K562 (cell line): Measurements from ENCODE around the gene ESPL1. TPM values are rescaled to one million over a fixed set of nuclear protein-coding genes. Genes with fewer than 3 reads are reported as not detected.
A peak's percentile ranks its signal among the peaks of the same experiment; 100 is the strongest.

Experiments
- ATAC-seq: fragments of 200-7000 bp; cut with Tn5 transposase; 3 replicates; pipeline ENCODE4 v1.9.1; 2020; ENCODE audit warnings: moderate library complexity
- BruUV-seq: library from RNA; stranded (reverse); fragments of 400-500 nt; replicated peaks from 2 replicates; lab custom pipeline; 2021; lab: Mats Ljungman, UMichigan
- CTCF ChIA-PET: fragments of 300-600 bp; formaldehyde crosslinking; extraction: SDS; loops from one replicate; lab custom pipeline; 2021; ENCODE audit warnings: low intra/inter-chr PET ratio; lab: Yijun Ruan, JAX
- POLR2A ChIA-PET: fragments of 300-600, 350-650 bp; sonication (Branson Sonifier 250); formaldehyde crosslinking; extraction: SDS; loops from one replicate; lab custom pipeline; 2021; ENCODE audit warnings: antibody characterized with exemption, inconsistent platforms; lab: Yijun Ruan, JAX
- DNase-seq, 4 experiments: peaks; one replicate each; pipeline versions ENCODE4 v3.0.0 to v3.0.0-alpha.2; 2011 to 2018; ENCODE audit warnings: low spot score in 3 of 4, mixed read lengths in 3 of 4; ENCODE audit errors: extremely low read depth in 1 of 4
- FAIRE-seq: peaks from 2 replicates; lab custom pipeline; 2011; peaks lifted over from hg19 to GRCh38; lab: Jason Lieb, UNC
- H2AFZ ChIP-seq: 2 replicates; pipeline ENCODE4 v1.6.0; 2011; ENCODE audit warnings: low read depth, low read length, control low read depth, inconsistent platforms
- H3K27ac ChIP-seq: fragments of 200-600 bp; 3 replicates; pipeline ENCODE4 v1.8.0; 2011; ENCODE audit warnings: low read depth, mild to moderate bottlenecking, control low read depth, inconsistent platforms, low read length, moderate library complexity, mixed read lengths; ENCODE audit errors: extremely low read depth
- H3K27me3 ChIP-seq, 2 experiments: fragments of 300-600 bp in 1 of 2; 2 replicates in 1 of 2; 3 replicates in 1 of 2; pipeline versions ENCODE4 v1.6.0 to v1.8.0; 2011; ENCODE audit warnings: inconsistent platforms in 2 of 2, low read length in 2 of 2, mild to moderate bottlenecking in 1 of 2, mixed read lengths in 1 of 2, moderate library complexity in 1 of 2; ENCODE audit not compliant: control insufficient read depth in 2 of 2, insufficient read depth in 2 of 2
- H3K36me3 ChIP-seq: fragments of 300-600 bp; 3 replicates; pipeline ENCODE4 v1.8.0; 2011; ENCODE audit warnings: mild to moderate bottlenecking, low read length, inconsistent platforms; ENCODE audit not compliant: control insufficient read depth, insufficient read depth
- H3K4me1 ChIP-seq, 2 experiments: fragments of 200-600 bp in 1 of 2; replicated peaks in 1 of 2; 2 replicates in 1 of 2; 3 replicates in 1 of 2; pipeline versions ENCODE4 v1.5.1 to v1.8.0; 2011; ENCODE audit warnings: inconsistent platforms in 2 of 2, low read length in 2 of 2, mild to moderate bottlenecking in 1 of 2, mixed read lengths in 1 of 2, moderate library complexity in 1 of 2; ENCODE audit not compliant: control insufficient read depth in 2 of 2, insufficient read depth in 2 of 2
- H3K4me2 ChIP-seq: 2 replicates; pipeline ENCODE4 v1.6.1; 2011; ENCODE audit warnings: low read length, control low read depth, inconsistent platforms, mixed read lengths; ENCODE audit not compliant: insufficient read depth
- H3K4me3 ChIP-seq: fragments of 200-600 bp; sonication (generic), shearing (Covaris generic); 2 replicates; pipeline ENCODE4 v1.5.1; 2016; ENCODE audit warnings: control low read depth, inconsistent platforms
- H3K79me2 ChIP-seq: fragments of 200-600 bp; 3 replicates; pipeline ENCODE4 v1.8.0; 2011; ENCODE audit warnings: low read length, inconsistent platforms; ENCODE audit not compliant: control insufficient read depth, insufficient read depth
- H3K9ac ChIP-seq, 2 experiments: 2 replicates each; pipeline versions ENCODE4 v1.6.0 to v1.6.1; 2011; ENCODE audit warnings: low read depth in 2 of 2, low read length in 2 of 2, control low read depth in 1 of 2, inconsistent platforms in 1 of 2, mild to moderate bottlenecking in 1 of 2, mixed read lengths in 1 of 2; ENCODE audit not compliant: insufficient read depth in 1 of 2
- H3K9me1 ChIP-seq: one replicate; pipeline ENCODE4 v1.6.0; 2011; ENCODE audit warnings: inconsistent platforms, mild to moderate bottlenecking, low read length, moderate library complexity; ENCODE audit not compliant: control insufficient read depth, insufficient read depth
- H3K9me3 ChIP-seq: replicated peaks from 2 replicates; pipeline ENCODE4 v1.5.1; 2011; ENCODE audit warnings: low read depth, low read length, inconsistent platforms; ENCODE audit not compliant: control insufficient read depth, insufficient read depth
- H4K20me1 ChIP-seq: replicated peaks from 2 replicates; pipeline ENCODE4 v1.6.1; 2011; ENCODE audit warnings: low read length, inconsistent platforms, mixed read lengths; ENCODE audit not compliant: control insufficient read depth, insufficient read depth
- ARHGAP35 ChIP-seq: fragments of 450-650 bp; IDR thresholded peaks from 2 replicates; pipeline ENCODE4 v1.6.1; 2018; ENCODE audit not compliant: partially characterized antibody
- BCLAF1 ChIP-seq, 2 experiments: fragments of 450-650 bp in 1 of 2; IDR thresholded peaks; 2 replicates each; pipeline ENCODE4 v1.6.1; 2011 to 2017; ENCODE audit warnings: low read depth in 2 of 2, antibody characterized with exemption in 1 of 2, borderline replicate concordance in 1 of 2, low read length in 1 of 2, mild to moderate bottlenecking in 1 of 2, mixed read lengths in 1 of 2; ENCODE audit not compliant: control insufficient read depth in 1 of 2
- E2F8 ChIP-seq: fragments of 450-650 bp; IDR thresholded peaks from 2 replicates; pipeline ENCODE4 v1.7.1; 2018; ENCODE audit warnings: mild to moderate bottlenecking, low read depth; ENCODE audit not compliant: partially characterized antibody
- HCFC1 ChIP-seq: IDR thresholded peaks from 2 replicates; pipeline ENCODE4 v1.6.1; 2012; ENCODE audit warnings: low read depth, low read length, improper control_type of control experiment
- LARP7 ChIP-seq: fragments of 450-650 bp; IDR thresholded peaks from 2 replicates; pipeline ENCODE4 v1.6.1; 2016
- RBM25 ChIP-seq: fragments of 200-400 bp; formaldehyde crosslinking; IDR thresholded peaks from 2 replicates; pipeline ENCODE4 v1.6.1; 2018; ENCODE audit warnings: low read length, low read depth, moderate library complexity; ENCODE audit not compliant: severe bottlenecking
- ZBED1 ChIP-seq: IDR thresholded peaks from 2 replicates; pipeline ENCODE4 v1.6.1; 2014
- ZNF280A ChIP-seq: fragments of 450-650 bp; IDR thresholded peaks from 2 replicates; pipeline ENCODE4 v1.6.1; 2018; ENCODE audit warnings: mild to moderate bottlenecking, low read depth; ENCODE audit not compliant: partially characterized antibody
- ZNF3 ChIP-seq: fragments of 250-450 bp; sonication (Bioruptor Pico); IDR thresholded peaks from 2 replicates; pipeline ENCODE4 v1.5.0; 2021; ENCODE audit warnings: mild to moderate bottlenecking, moderate library complexity
- ZNF354B ChIP-seq: fragments of 250-450 bp; sonication (Bioruptor Pico); IDR thresholded peaks from 2 replicates; pipeline ENCODE4 v1.4.0; 2020
- WGBS: fragments of 100-300 bp; shearing (Covaris generic); methylation state at CpG from one replicate; pipeline ENCODE4 v1.1.6; 2016; ENCODE audit warnings: low coverage, mixed read lengths; ENCODE audit not compliant: insufficient coverage; ENCODE audit errors: missing lambda C conversion rate; 5-methylcytosine and 5-hydroxymethylcytosine counted together
- in situ Hi-C: fragments of 300-500 bp; cut with MboI; formaldehyde crosslinking; loops from 4 replicates; pipeline ENCODE4 v1.15.0; 2018; ENCODE audit warnings: inconsistent platforms, mixed read lengths
- intact Hi-C: fragments of 100-400 bp; cut with micrococcal nuclease; formaldehyde crosslinking; loops from 2 replicates; pipeline ENCODE4 v1.14.2; 2022
- polyA plus RNA-seq, 8 experiments: library from polyadenylated mRNA; depleted of rRNA in 4 of 8; stranded (reverse) in 5 of 8; unstranded in 3 of 8; fragments of >200 nt; fragmentation: Nextera tagmentation in 2 of 8; fragmentation: Illumina TruSeq in 1 of 8; extraction: Ambion mirVana in 2 of 8; extraction: Trizol in 1 of 8; gene quantifications; 2 replicates each; pipeline versions ENCODE4 v1.2.1 to v1.2.3, GENCODE V29; 2011 to 2014; ENCODE audit warnings: inconsistent platforms in 1 of 8, missing spikeins in 1 of 8
- total RNA-seq, 7 experiments: library from RNA; depleted of rRNA in 6 of 7; stranded (reverse); fragments of >200 nt in 6 of 7; fragmentation: Illumina TruSeq in 2 of 7; extraction: Trizol in 2 of 7; gene quantifications; 2 replicates each; pipeline versions ENCODE4 v1.2.1 to v1.2.3, GENCODE V29; 2011 to 2021; ENCODE audit warnings: low replicate concordance in 1 of 7
- TF ChIP-seq, protein P1 (sequence below): fragments of 250-450 bp; sonication (Bioruptor Pico); IDR thresholded peaks from 2 replicates; pipeline ENCODE4 v1.8.0; 2021; ENCODE audit warnings: borderline replicate concordance, mild to moderate bottlenecking, moderate library complexity; ENCODE audit not compliant: poor library complexity, severe bottlenecking

Gene ESPL1
- total and polyA plus RNA-seq, 9 of the 15 experiments (the other 6 are each of a cell fraction or from before 2014, with no cell fraction given) = 1.2 to 55.0 (median 18.7) TPM

DNA sequence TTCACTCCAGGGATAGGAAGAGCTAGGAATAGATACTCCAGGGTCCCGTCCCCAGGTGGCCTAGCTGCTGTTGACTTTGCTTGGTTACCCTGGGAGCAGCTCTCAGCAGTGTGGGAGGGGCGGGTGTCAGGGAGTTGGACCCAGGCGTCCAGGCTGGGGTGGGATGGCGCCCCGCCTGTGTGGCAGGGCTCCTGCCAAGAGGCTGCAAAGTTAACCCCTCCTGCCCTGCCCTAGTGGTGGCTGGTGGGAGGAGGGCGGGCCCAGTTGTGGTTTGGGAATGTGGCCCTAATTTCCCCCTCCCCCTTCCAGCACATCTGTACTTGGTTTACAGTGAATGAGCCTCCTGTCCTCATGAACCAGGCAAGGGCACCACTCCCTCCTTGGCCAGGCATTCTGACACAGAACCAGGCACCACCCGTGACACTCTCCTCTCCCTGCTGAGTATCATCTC lies 34.4 kb upstream of the ESPL1 start:
- Histone ChIP-seq H3K9ac (0 out of 4 replicates have a peak overlapping the region, but pooled peaks of 1 of the 2 experiments have one; percentile 8), H3K4me1 (peaks cover 13 to 28% of the 10 kb centered on the region in 2 experiments), H3K79me2 (no peaks in the 10 kb centered on the region), H3K36me3 (no peaks in the 10 kb centered on the region), H3K27me3 (no peaks in the 10 kb centered on the region), H3K9me3 (no peaks in the 10 kb centered on the region), H3K4me3 (no peak overlapping the region), H3K27ac (no peak overlapping the region), H2AFZ (no peak overlapping the region), H3K9me1 (no peaks in the 10 kb centered on the region), H3K4me2 (no peak overlapping the region), H4K20me1 (no peaks in the 10 kb centered on the region; the same call in 1 of the 2 replicates)
- no peak for FAIRE-seq
- intact Hi-C loops = no loop called here
- CTCF ChIA-PET = no interaction called here
- POLR2A ChIA-PET = interaction anchor here (0.9 to 1.4 kb wide), 4 partner anchors 9 to 12 kb away, joined by 3 to 8 read pairs (median 4); a partner anchor contains a TSS
- WGBS = 10% methylated on average over 4 of the region's 7 CpGs
- peak in 1 of 4 experiments; percentile 25 for DNase-seq
- no peak for ATAC-seq
- in situ Hi-C loops = no loop called here
- BruUV-seq = no TSS peak
- TF ChIP-seq E2F8 = no peak
- no peak for TF ChIP-seq LARP7
- TF ChIP-seq ZBED1 = no peak
- TF ChIP-seq HCFC1 = no peak
- TF ChIP-seq RBM25 = no peak
- TF ChIP-seq ARHGAP35 = no peak
- no peak for TF ChIP-seq ZNF3 (CRISPR knock-in tag)
- no peak for TF ChIP-seq ZNF280A
- TF ChIP-seq ZNF354B (CRISPR knock-in tag) = no peak
- TF ChIP-seq, protein P1, sequence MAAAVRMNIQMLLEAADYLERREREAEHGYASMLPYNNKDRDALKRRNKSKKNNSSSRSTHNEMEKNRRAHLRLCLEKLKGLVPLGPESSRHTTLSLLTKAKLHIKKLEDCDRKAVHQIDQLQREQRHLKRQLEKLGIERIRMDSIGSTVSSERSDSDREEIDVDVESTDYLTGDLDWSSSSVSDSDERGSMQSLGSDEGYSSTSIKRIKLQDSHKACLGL = no peak
- TF ChIP-seq BCLAF1 (IDR thresholded peaks at IDR 0.05; ENCODE audit: borderline replicate concordance in 1 of 2, control insufficient read depth in 1 of 2, low read depth in 2 of 2, low read length in 1 of 2) = no peak
